Tibial artery (tissue), 4 donors: ENCODE results near the gene ARIH1.
A peak's percentile ranks its signal among the peaks of the same experiment; 100 is the strongest.
"Not testable (repeated sequence)": the region's sequence is repeated elsewhere in the genome, so short reads cannot be mapped to it uniquely, and the experiment has no call there.

Experiments
- DNase-seq, 2 donors: peaks; one replicate each; pipeline ENCODE4 v3.0.0-alpha.2; 2019
- H3K27ac ChIP-seq, 2 donors: fragments of 200-600 bp; sonication (generic) in 1 of 2; 1 replicate in 1 of 2; 2 replicates in 1 of 2; pipeline ENCODE4 v1.5.1; 2018 to 2019; ENCODE audit warnings: mild to moderate bottlenecking in 1 of 2
- H3K27me3 ChIP-seq, 2 donors: fragments of 200-600 bp; sonication (generic) in 1 of 2; one replicate each; pipeline versions ENCODE4 v1.5.1 to v1.6.0; 2016 to 2019
- H3K36me3 ChIP-seq, 3 donors: fragments of 200-600 bp; sonication (generic) in 2 of 3; one replicate each; pipeline ENCODE4 v1.5.1; 2016 to 2019; ENCODE audit warnings: mild to moderate bottlenecking in 2 of 3
- H3K4me1 ChIP-seq, 4 donors: fragments of 200-600 bp; sonication (generic) in 2 of 4; 1 replicate in 3 of 4; 2 replicates in 1 of 4; pipeline ENCODE4 v1.5.1; 2016 to 2019
- H3K4me3 ChIP-seq, 2 donors: fragments of 200-600 bp; sonication (generic) in 1 of 2; 1 replicate in 1 of 2; 2 replicates in 1 of 2; pipeline ENCODE4 v1.5.1; 2018 to 2019; ENCODE audit warnings: mild to moderate bottlenecking in 2 of 2
- H3K9me3 ChIP-seq, 3 donors: fragments of 200-600 bp; sonication (generic) in 1 of 3; one replicate each; pipeline ENCODE4 v1.5.1; 2016 to 2019
- CTCF ChIP-seq, 2 experiments: fragments of 200-600 bp in 1 of 2; fragments of 450-650 bp in 1 of 2; IDR thresholded peaks; one replicate each; pipeline ENCODE4 v1.5.1; 2017 to 2019; ENCODE audit warnings: antibody characterized with exemption in 2 of 2, mild to moderate bottlenecking in 1 of 2, moderate library complexity in 1 of 2
- intact Hi-C: fragments of 100-400 bp; cut with DNase I; formaldehyde crosslinking; loops from one replicate; pipeline ENCODE4 v1.15.0; 2023; ENCODE audit warnings: low total_unique reads

The ARIH1 gene

GRCh38 chr15:72468103-72468502 lies 6.0 kb upstream of the ARIH1 start:
- no peak for DNase-seq
- no peak for TF ChIP-seq CTCF (IDR thresholded peaks at IDR 0.05)
- intact Hi-C loops = no loop called here
- no peaks in the 10 kb centered on the region for H3K9me3 ChIP-seq
- H3K27ac ChIP-seq = no peak overlapping the region
- peaks cover 0 to 9% (median 7%) of the 10 kb centered on the region in 4 donors for H3K4me1 ChIP-seq
- H3K36me3 ChIP-seq = peaks cover 0 to 14% (median 0%) of the 10 kb centered on the region in 3 donors
- H3K4me3 ChIP-seq = no peak overlapping the region
- H3K27me3 ChIP-seq = no peaks in the 10 kb centered on the region

- Histone ChIP-seq H3K27ac (peak overlapping the region; percentile 94 to 100), H3K36me3 (peaks cover 0 to 14% (median 0%) of the 10 kb centered on the region in 3 donors), H3K9me3 (no peaks in the 10 kb centered on the region), H3K27me3 (no peaks in the 10 kb centered on the region), H3K4me3 (peak overlapping the region; percentile 82 to 92), H3K4me1 (peaks cover 0 to 38% (median 35%) of the 10 kb centered on the region in 4 donors)
- DNase-seq = no peak
- no peak for TF ChIP-seq CTCF (IDR thresholded peaks at IDR 0.05)
- intact Hi-C loops = loop anchor here (5.0 to 10.0 kb wide), 2 partner anchors 98 to 214 kb away; partner anchors contain the start of genes BBS4, HEXA and HIGD2B
Observed at GRCh38 chr15:72472992-72473610, 1.0 kb upstream of the ARIH1 start.

GRCh38 chr15:72474466-72474911 lies 359 bp downstream of the ARIH1 start:
- no peak for TF ChIP-seq CTCF (IDR thresholded peaks at IDR 0.05)
- intact Hi-C loops = loop anchor here (5.0 to 10.0 kb wide), 2 partner anchors 100 to 213 kb away; partner anchors contain the start of genes BBS4, HEXA and HIGD2B
- peak overlapping the region; percentile 94 to 100 for H3K27ac ChIP-seq
- peak overlapping the region; percentile 82 to 92 for H3K4me3 ChIP-seq
- H3K4me1 ChIP-seq = peaks cover 0 to 52% (median 44%) of the 10 kb centered on the region in 4 donors
- H3K27me3 ChIP-seq = no peaks in the 10 kb centered on the region
- DNase-seq = peak in 1 of 2 donors; percentile 67
- H3K9me3 ChIP-seq = no peaks in the 10 kb centered on the region
- H3K36me3 ChIP-seq = peaks cover 0 to 19% (median 0%) of the 10 kb centered on the region in 3 donors

- intact Hi-C loops = loop anchor here (5.0 to 10.0 kb wide), 2 partner anchors 100 to 212 kb away; partner anchors contain the start of genes BBS4, HEXA and HIGD2B
- H3K36me3 ChIP-seq = peaks cover 0 to 24% (median 3%) of the 10 kb centered on the region in 3 donors
- DNase-seq = peak; percentile 77 to 88
- peak overlapping the region; percentile 82 to 92 for H3K4me3 ChIP-seq
- H3K27ac ChIP-seq = peak overlapping the region; percentile 94 to 100
- peaks cover 0 to 58% (median 46%) of the 10 kb centered on the region in 4 donors for H3K4me1 ChIP-seq
- TF ChIP-seq CTCF (IDR thresholded peaks at IDR 0.05) = peak in 1 of 2 experiments; percentile 16
- H3K9me3 ChIP-seq = no peaks in the 10 kb centered on the region
- H3K27me3 ChIP-seq = no peaks in the 10 kb centered on the region
Observed at GRCh38 chr15:72474912-72475628, 940 bp downstream of the ARIH1 start.

- no peak for DNase-seq
- Histone ChIP-seq H3K27ac (peak overlapping the region; percentile 94 to 100), H3K36me3 (peaks cover 0 to 30% (median 8%) of the 10 kb centered on the region in 3 donors), H3K27me3 (no peaks in the 10 kb centered on the region), H3K4me1 (peaks cover 0 to 64% (median 49%) of the 10 kb centered on the region in 4 donors), H3K4me3 (peak overlapping the region; percentile 82 to 92), H3K9me3 (no peaks in the 10 kb centered on the region)
- TF ChIP-seq CTCF (IDR thresholded peaks at IDR 0.05) = no peak
- intact Hi-C loops = loop anchor here (10.0 kb wide), 1 partner anchor 101 kb away; the partner anchor contains the start of gene HEXA
Observed at GRCh38 chr15:72475674-72476073, 1.5 kb downstream of the ARIH1 start.

GRCh38 chr15:72476330-72476729 lies 2.2 kb downstream of the ARIH1 start:
- not testable (repeated sequence) for H3K9me3 ChIP-seq, H3K27me3 ChIP-seq, DNase-seq
- peaks cover 0 to 71% (median 52%) of the 10 kb centered on the region in 4 donors for H3K4me1 ChIP-seq
- peak overlapping the region; percentile 82 to 92 for H3K4me3 ChIP-seq
- peak overlapping the region; percentile 94 to 100 for H3K27ac ChIP-seq
- intact Hi-C loops = loop anchor here (10.0 kb wide), 1 partner anchor 102 kb away; the partner anchor contains the start of gene HEXA
- H3K36me3 ChIP-seq = peaks cover 0 to 26% (median 8%) of the 10 kb centered on the region in 3 donors
